Measurements from ENCODE around the gene RNF217. TPM values are rescaled to one million over a fixed set of nuclear protein-coding genes. Genes with fewer than 3 reads are reported as not detected.
A peak's percentile ranks its signal among the peaks of the same experiment; 100 is the strongest.

Gene RNF217
- total and polyA plus RNA-seq, 5 donors from 2014 or later: 0.12 TPM; not detected in 4

DNA sequence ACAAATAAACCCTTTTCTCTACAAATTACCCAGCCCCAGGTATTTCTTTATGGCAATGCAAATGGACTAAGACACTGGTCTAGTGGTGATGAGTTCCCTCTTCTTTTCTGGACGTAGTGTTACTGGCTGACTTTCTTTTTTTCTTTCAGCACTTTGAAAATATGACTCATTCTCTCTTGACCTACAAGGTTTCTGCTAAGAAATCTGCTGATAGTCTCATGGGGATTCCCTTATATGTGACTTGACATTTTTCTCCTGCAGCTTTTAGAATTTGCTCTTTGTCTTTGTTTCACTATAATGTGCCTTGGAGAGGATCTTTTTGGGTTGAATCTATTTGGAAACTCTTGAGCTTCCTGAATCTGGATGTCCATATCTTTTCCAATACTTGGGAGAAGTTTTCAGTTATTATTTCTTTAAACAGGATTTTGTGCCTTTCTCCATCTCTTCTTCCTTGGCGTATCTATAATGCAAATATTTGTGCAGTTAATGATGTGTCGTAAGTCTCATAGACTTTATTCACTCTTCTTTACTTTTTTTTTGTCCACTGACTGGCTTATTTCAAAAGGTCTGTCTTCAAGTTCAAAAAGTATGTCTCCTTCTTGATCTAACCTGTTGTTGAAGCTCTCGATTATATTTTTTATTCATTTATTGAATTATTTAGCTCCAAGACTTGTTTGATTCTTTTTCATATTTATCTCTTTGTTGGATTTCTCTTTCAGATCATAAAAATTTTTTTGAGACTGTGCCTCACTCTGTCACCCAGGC, 149.2 kb downstream of the RNF217 start:
- no peak overlapping the region for H3K4me3 ChIP-seq (ENCODE audit: low read depth, low read length)
- H3K36me3 Mint-ChIP-seq: no peaks in the 10 kb centered on the region
- H3K27me3 ChIP-seq (ENCODE audit: control insufficient read depth, insufficient read depth, low read length): no peaks in the 10 kb centered on the region
- H3K36me3 ChIP-seq (ENCODE audit: control insufficient read depth, insufficient read depth, low read length): no peaks in the 10 kb centered on the region
- DNase-seq (no peak), ATAC-seq (ENCODE audit: low read depth in 2 of 2) (no peak)
- H3K4me3 Mint-ChIP-seq: no peak overlapping the region
- peaks cover 0 to 1% (median 0%) of the 10 kb centered on the region in 4 donors for H3K4me1 Mint-ChIP-seq
- H3K4me1 ChIP-seq (ENCODE audit: control insufficient read depth, insufficient read depth, low read length, poor library complexity, severe bottlenecking): no peaks in the 10 kb centered on the region
- peaks cover 12 to 25% of the 10 kb centered on the region in 2 experiments for H3K9me3 ChIP-seq (ENCODE audit: control insufficient read depth in 2 of 2, low read length in 2 of 2)
- peaks cover 0 to 29% (median 12%) of the 10 kb centered on the region in 7 donors for H3K9me3 Mint-ChIP-seq
- H3K27ac ChIP-seq (ENCODE audit: insufficient read depth, low read length, poor library complexity, severe bottlenecking): no peak overlapping the region
- no peak overlapping the region for H3K27ac Mint-ChIP-seq
- no peaks in the 10 kb centered on the region for H3K27me3 Mint-ChIP-seq

- Histone ChIP-seq H3K27me3 (ENCODE audit: control insufficient read depth, insufficient read depth, low read length) (no peaks in the 10 kb centered on the region), H3K9me3 (ENCODE audit: control insufficient read depth in 2 of 2, low read length in 2 of 2) (peaks cover 12 to 25% of the 10 kb centered on the region in 2 experiments), H3K4me3 (ENCODE audit: low read depth, low read length) (no peak overlapping the region), H3K4me1 (ENCODE audit: control insufficient read depth, insufficient read depth, low read length, poor library complexity, severe bottlenecking) (no peaks in the 10 kb centered on the region), H3K27ac (ENCODE audit: insufficient read depth, low read length, poor library complexity, severe bottlenecking) (no peak overlapping the region), H3K36me3 (ENCODE audit: control insufficient read depth, insufficient read depth, low read length) (no peaks in the 10 kb centered on the region)
- no peaks in the 10 kb centered on the region for H3K36me3 Mint-ChIP-seq
- peaks cover 0 to 1% (median 0%) of the 10 kb centered on the region in 4 donors for H3K4me1 Mint-ChIP-seq
- no peak overlapping the region for H3K27ac Mint-ChIP-seq
- peaks cover 0 to 26% (median 12%) of the 10 kb centered on the region in 7 donors for H3K9me3 Mint-ChIP-seq
- no peak overlapping the region for H3K4me3 Mint-ChIP-seq
- no peaks in the 10 kb centered on the region for H3K27me3 Mint-ChIP-seq
- DNase-seq (no peak), ATAC-seq (ENCODE audit: low read depth in 2 of 2) (no peak)
These were observed 150.7 kb downstream of the RNF217 start for GRCh38 chr6:125112934-125113333.

DNA sequence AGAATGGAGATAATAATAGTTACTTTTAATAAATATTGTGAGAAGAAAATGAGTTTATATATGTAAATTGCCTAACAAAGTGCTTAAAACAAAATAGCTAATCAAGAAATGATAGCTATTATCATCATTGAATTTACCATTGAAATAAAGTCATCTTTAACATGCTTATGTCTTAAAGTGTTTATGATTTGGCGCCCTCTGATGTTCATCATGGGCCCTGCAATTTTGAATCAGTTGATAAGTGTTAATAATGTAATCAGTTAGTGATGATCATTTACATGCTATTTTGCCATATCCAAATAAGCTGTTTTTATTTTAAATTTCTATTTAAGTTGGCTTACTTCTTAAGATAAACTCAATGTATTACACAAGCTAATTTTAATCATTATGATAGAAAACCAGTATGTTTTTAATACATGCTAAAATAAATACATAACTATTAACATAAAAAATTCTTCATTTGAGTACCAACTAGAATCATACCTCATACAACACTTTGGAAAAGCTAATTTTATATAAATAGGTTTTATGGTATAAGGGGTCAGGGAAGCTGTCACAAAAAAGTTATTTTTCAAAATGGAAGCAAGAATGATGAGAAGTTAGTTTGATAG, 152.1 kb downstream of the RNF217 start:
- ATAC-seq (ENCODE audit: low read depth in 2 of 2): no peak

GRCh38 chr6:125116170-125116569, 153.9 kb downstream of the RNF217 start:
- Mint-ChIP-seq H3K36me3 (no peaks in the 10 kb centered on the region), H3K4me3 (no peak overlapping the region), H3K27ac (no peak overlapping the region), H3K4me1 (peaks cover 0 to 1% (median 0%) of the 10 kb centered on the region in 4 donors), H3K9me3 (peaks cover 0 to 11% (median 9%) of the 10 kb centered on the region in 7 donors), H3K27me3 (no peaks in the 10 kb centered on the region)
- Histone ChIP-seq H3K36me3 (ENCODE audit: control insufficient read depth, insufficient read depth, low read length) (no peaks in the 10 kb centered on the region), H3K27ac (ENCODE audit: insufficient read depth, low read length, poor library complexity, severe bottlenecking) (no peak overlapping the region), H3K4me3 (ENCODE audit: low read depth, low read length) (no peak overlapping the region), H3K27me3 (ENCODE audit: control insufficient read depth, insufficient read depth, low read length) (no peaks in the 10 kb centered on the region), H3K9me3 (ENCODE audit: control insufficient read depth in 2 of 2, low read length in 2 of 2) (peaks cover 6 to 15% of the 10 kb centered on the region in 2 experiments), H3K4me1 (ENCODE audit: control insufficient read depth, insufficient read depth, low read length, poor library complexity, severe bottlenecking) (no peaks in the 10 kb centered on the region)
- DNase-seq (no peak), ATAC-seq (ENCODE audit: low read depth in 2 of 2) (no peak)

More for the DNA sequence above, 152.1 kb downstream of the RNF217 start:
- Histone ChIP-seq H3K9me3 (ENCODE audit: control insufficient read depth in 2 of 2, low read length in 2 of 2) (peaks cover 12 to 25% of the 10 kb centered on the region in 2 experiments), H3K27ac (ENCODE audit: insufficient read depth, low read length, poor library complexity, severe bottlenecking) (no peak overlapping the region), H3K27me3 (ENCODE audit: control insufficient read depth, insufficient read depth, low read length) (no peaks in the 10 kb centered on the region), H3K4me3 (ENCODE audit: low read depth, low read length) (no peak overlapping the region), H3K4me1 (ENCODE audit: control insufficient read depth, insufficient read depth, low read length, poor library complexity, severe bottlenecking) (no peaks in the 10 kb centered on the region), H3K36me3 (ENCODE audit: control insufficient read depth, insufficient read depth, low read length) (no peaks in the 10 kb centered on the region)
- Mint-ChIP-seq H3K27me3 (no peaks in the 10 kb centered on the region), H3K36me3 (no peaks in the 10 kb centered on the region), H3K9me3 (peaks cover 0 to 24% (median 12%) of the 10 kb centered on the region in 7 donors), H3K4me3 (no peak overlapping the region), H3K4me1 (peaks cover 0 to 1% (median 0%) of the 10 kb centered on the region in 4 donors), H3K27ac (no peak overlapping the region)
- peak in 1 of 3 donors; percentile 49 for DNase-seq

- no peaks in the 10 kb centered on the region for H3K27me3 ChIP-seq (ENCODE audit: control insufficient read depth, insufficient read depth, low read length)
- no peak overlapping the region for H3K4me3 Mint-ChIP-seq
- H3K4me1 Mint-ChIP-seq: peaks cover 0 to 1% (median 0%) of the 10 kb centered on the region in 4 donors
- no peak overlapping the region for H3K27ac ChIP-seq (ENCODE audit: insufficient read depth, low read length, poor library complexity, severe bottlenecking)
- no peak overlapping the region for H3K27ac Mint-ChIP-seq
- no peaks in the 10 kb centered on the region for H3K4me1 ChIP-seq (ENCODE audit: control insufficient read depth, insufficient read depth, low read length, poor library complexity, severe bottlenecking)
- no peaks in the 10 kb centered on the region for H3K36me3 ChIP-seq (ENCODE audit: control insufficient read depth, insufficient read depth, low read length)
- H3K36me3 Mint-ChIP-seq: no peaks in the 10 kb centered on the region
- ATAC-seq (ENCODE audit: low read depth in 2 of 2): no peak
- H3K27me3 Mint-ChIP-seq: no peaks in the 10 kb centered on the region
- DNase-seq: no peak
- H3K9me3 ChIP-seq (ENCODE audit: control insufficient read depth in 2 of 2, low read length in 2 of 2): peaks cover 1 to 10% of the 10 kb centered on the region in 2 experiments
- H3K4me3 ChIP-seq (ENCODE audit: low read depth, low read length): no peak overlapping the region
- peaks cover 0 to 7% (median 4%) of the 10 kb centered on the region in 7 donors for H3K9me3 Mint-ChIP-seq
These were observed 154.5 kb downstream of the RNF217 start for GRCh38 chr6:125116710-125117109.

DNA sequence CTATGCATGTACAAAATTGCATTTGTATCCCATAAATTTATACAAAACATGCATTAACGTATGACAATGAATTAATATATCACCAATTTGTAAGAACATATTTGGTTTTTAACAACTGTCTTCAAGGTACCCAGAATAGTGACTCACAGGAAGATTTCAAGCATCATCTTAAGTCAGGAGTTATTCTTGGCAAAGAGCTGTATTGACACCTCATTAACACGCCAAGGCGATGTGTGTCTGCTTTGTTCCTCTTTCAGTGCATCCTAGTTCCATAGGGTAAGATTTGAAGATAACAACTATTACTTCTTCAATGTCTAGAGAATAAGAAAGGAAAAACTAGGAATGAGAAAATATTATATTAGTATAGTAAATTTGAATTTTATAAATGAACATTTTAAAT, 155.6 kb downstream of the RNF217 start:
- Histone ChIP-seq H3K4me1 (ENCODE audit: control insufficient read depth, insufficient read depth, low read length, poor library complexity, severe bottlenecking) (no peaks in the 10 kb centered on the region), H3K36me3 (ENCODE audit: control insufficient read depth, insufficient read depth, low read length) (no peaks in the 10 kb centered on the region), H3K27ac (ENCODE audit: insufficient read depth, low read length, poor library complexity, severe bottlenecking) (no peak overlapping the region), H3K27me3 (ENCODE audit: control insufficient read depth, insufficient read depth, low read length) (no peaks in the 10 kb centered on the region), H3K4me3 (ENCODE audit: low read depth, low read length) (no peak overlapping the region), H3K9me3 (ENCODE audit: control insufficient read depth in 2 of 2, low read length in 2 of 2) (no peaks in the 10 kb centered on the region)
- Mint-ChIP-seq H3K27me3 (no peaks in the 10 kb centered on the region), H3K4me1 (no peaks in the 10 kb centered on the region), H3K9me3 (peaks cover 0 to 3% (median 0%) of the 10 kb centered on the region in 7 donors), H3K36me3 (no peaks in the 10 kb centered on the region), H3K27ac (no peak overlapping the region), H3K4me3 (no peak overlapping the region)
- no peak for DNase-seq
- ATAC-seq (ENCODE audit: low read depth in 2 of 2): no peak

DNA sequence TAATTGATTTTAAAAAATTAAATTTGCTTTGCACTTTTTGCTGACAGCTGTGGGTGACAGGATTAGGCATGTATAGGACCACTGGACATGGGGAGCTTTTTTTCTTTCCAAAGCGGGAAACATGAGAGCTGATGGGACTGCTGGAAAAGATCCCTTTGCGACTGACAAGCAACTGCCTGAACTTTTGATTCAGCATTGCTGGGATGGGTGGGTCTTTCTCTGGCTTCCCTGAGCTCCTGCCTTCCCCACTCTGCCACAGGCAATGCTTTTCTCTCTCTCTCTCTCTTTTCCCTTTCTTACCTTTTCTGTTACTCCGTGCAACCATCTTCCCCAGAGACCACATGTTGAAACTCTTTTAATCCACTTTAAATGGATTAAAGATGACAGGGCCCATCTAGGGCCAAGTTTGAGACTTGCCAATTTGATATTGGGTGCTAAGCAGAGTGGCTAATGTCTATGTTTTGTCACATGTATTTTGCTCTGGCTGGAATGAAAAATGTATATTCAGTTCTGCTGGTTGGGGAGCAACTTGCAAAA, 157.9 kb downstream of the RNF217 start:
- Mint-ChIP-seq H3K27me3 (no peaks in the 10 kb centered on the region), H3K4me1 (no peaks in the 10 kb centered on the region), H3K27ac (no peak overlapping the region), H3K9me3 (peaks cover 0 to 5% (median 0%) of the 10 kb centered on the region in 7 donors), H3K36me3 (no peaks in the 10 kb centered on the region), H3K4me3 (no peak overlapping the region)
- ATAC-seq (ENCODE audit: low read depth in 2 of 2) (no peak), DNase-seq (no peak)
- Histone ChIP-seq H3K9me3 (ENCODE audit: control insufficient read depth in 2 of 2, low read length in 2 of 2) (no peaks in the 10 kb centered on the region), H3K4me3 (ENCODE audit: low read depth, low read length) (no peak overlapping the region), H3K27ac (ENCODE audit: insufficient read depth, low read length, poor library complexity, severe bottlenecking) (no peak overlapping the region), H3K27me3 (ENCODE audit: control insufficient read depth, insufficient read depth, low read length) (no peaks in the 10 kb centered on the region), H3K36me3 (ENCODE audit: control insufficient read depth, insufficient read depth, low read length) (no peaks in the 10 kb centered on the region), H3K4me1 (ENCODE audit: control insufficient read depth, insufficient read depth, low read length, poor library complexity, severe bottlenecking) (no peaks in the 10 kb centered on the region)
